Caco-2 (cell line): ENCODE data around the gene LDHD. TPM values are rescaled to one million over a fixed set of nuclear protein-coding genes. Genes with fewer than 3 reads are reported as not detected.

Source experiments
- BruUV-seq: library from RNA; stranded (reverse); fragments of 400-500 nt; replicated peaks from 2 replicates; lab custom pipeline; 2021; lab: Mats Ljungman, UMichigan
- CTCF ChIA-PET: fragments of 300-600 bp; sonication (Branson Sonifier 250); formaldehyde crosslinking; loops from one replicate; lab custom pipeline; 2022; ENCODE audit warnings: antibody characterized with exemption; lab: Charles Lee
- POLR2A ChIA-PET: fragments of 300-600 bp; sonication (Branson Sonifier 250); formaldehyde crosslinking; loops from one replicate; lab custom pipeline; 2022; ENCODE audit warnings: antibody characterized with exemption; lab: Charles Lee
- DNase-seq, 2 experiments: peaks; one replicate each; pipeline versions ENCODE4 v3.0.0 to v3.0.0-alpha.2; 2020 to 2022
- H3K27me3 ChIP-seq: replicated peaks from 2 replicates; pipeline ENCODE4 v1.6.0; 2011; ENCODE audit warnings: low read length; ENCODE audit not compliant: control insufficient read depth, insufficient read depth
- H3K36me3 ChIP-seq: 2 replicates; pipeline ENCODE4 v1.5.1; 2011; ENCODE audit warnings: low read length; ENCODE audit not compliant: control insufficient read depth, insufficient read depth
- H3K4me1 ChIP-seq: fragments of 250-450 bp; sonication (Bioruptor Pico); 2 replicates; pipeline ENCODE4 v1.5.1; 2020; ENCODE audit warnings: mild to moderate bottlenecking
- H3K4me3 ChIP-seq: 2 replicates; pipeline ENCODE4 v1.5.1; 2011; ENCODE audit warnings: low read depth, mild to moderate bottlenecking, control low read depth, low read length
- H3K9me3 ChIP-seq: fragments of 250-450 bp; sonication (Bioruptor Pico); 2 replicates; pipeline ENCODE4 v1.5.1; 2020; ENCODE audit warnings: mild to moderate bottlenecking, moderate library complexity
- H3K27ac Mint-ChIP-seq: one replicate; pipeline ENCODE4 v1.8.0; 2022; ENCODE audit warnings: mixed read lengths; ENCODE audit not compliant: unreplicated experiment
- H3K27me3 Mint-ChIP-seq: one replicate; pipeline ENCODE4 v1.8.0; 2022; ENCODE audit warnings: mixed read lengths; ENCODE audit not compliant: insufficient read depth, unreplicated experiment
- H3K36me3 Mint-ChIP-seq: one replicate; pipeline ENCODE4 v1.8.0; 2022; ENCODE audit warnings: mild to moderate bottlenecking, mixed read lengths; ENCODE audit not compliant: insufficient read depth, unreplicated experiment
- H3K4me1 Mint-ChIP-seq: one replicate; pipeline ENCODE4 v1.8.0; 2022; ENCODE audit warnings: low read depth, mixed read lengths; ENCODE audit not compliant: unreplicated experiment
- H3K4me3 Mint-ChIP-seq: one replicate; pipeline ENCODE4 v1.8.0; 2022; ENCODE audit warnings: mild to moderate bottlenecking, moderate library complexity, mixed read lengths; ENCODE audit not compliant: unreplicated experiment
- H3K9me3 Mint-ChIP-seq: one replicate; pipeline ENCODE4 v1.8.0; 2022; ENCODE audit warnings: mixed read lengths; ENCODE audit not compliant: unreplicated experiment
- CTCF ChIP-seq, 2 experiments: fragments of 200-600 bp in 1 of 2; IDR thresholded peaks; 1 replicate in 1 of 2; 2 replicates in 1 of 2; pipeline versions ENCODE4 v1.5.1 to v1.8.0; 2011 to 2022; ENCODE audit warnings: antibody characterized with exemption in 1 of 2, control low read depth in 1 of 2, inconsistent platforms in 1 of 2, low read depth in 1 of 2, low read length in 1 of 2, mild to moderate bottlenecking in 1 of 2, moderate library complexity in 1 of 2; ENCODE audit not compliant: insufficient read depth in 1 of 2, severe bottlenecking in 1 of 2, unreplicated experiment in 1 of 2
- intact Hi-C: fragments of 100-400 bp; cut with micrococcal nuclease; formaldehyde crosslinking; loops from one replicate; pipeline ENCODE4 v1.10.0; 2022; ENCODE audit not compliant: unreplicated experiment
- total RNA-seq: library from RNA; stranded (reverse); gene quantifications from 2 replicates; pipeline ENCODE4 v1.2.3, GENCODE V29; 2022

LDHD gene
- total RNA-seq, 1 experiment from 2014 or later = 4.1 TPM

GRCh38 chr16:75138636-75139035 lies 22.1 kb upstream of the LDHD start:
- POLR2A ChIA-PET = no interaction called here
- H3K4me3 Mint-ChIP-seq = no peak overlapping the region
- peak in 1 of 2 experiments; percentile 13 for DNase-seq
- no peaks in the 10 kb centered on the region for H3K9me3 Mint-ChIP-seq
- H3K4me1 Mint-ChIP-seq = no peaks in the 10 kb centered on the region
- peaks cover 5% of the 10 kb centered on the region for H3K36me3 Mint-ChIP-seq
- Histone ChIP-seq H3K27me3 (no peaks in the 10 kb centered on the region), H3K36me3 (peaks cover 1% of the 10 kb centered on the region; the same call in 1 of the 2 replicates), H3K4me1 (no peaks in the 10 kb centered on the region), H3K9me3 (peaks cover 6% of the 10 kb centered on the region; the same call in 1 of the 2 replicates), H3K4me3 (no peak overlapping the region)
- CTCF ChIA-PET = no interaction called here
- intact Hi-C loops = no loop called here
- no peak overlapping the region for H3K27ac Mint-ChIP-seq
- no peak for TF ChIP-seq CTCF (IDR thresholded peaks at IDR 0.05; ENCODE audit: insufficient read depth in 1 of 2, low read depth in 1 of 2, low read length in 1 of 2, severe bottlenecking in 1 of 2, unreplicated experiment in 1 of 2)
- H3K27me3 Mint-ChIP-seq = no peaks in the 10 kb centered on the region
- no TSS peak for BruUV-seq

- Mint-ChIP-seq H3K27me3 (no peaks in the 10 kb centered on the region), H3K4me1 (no peaks in the 10 kb centered on the region), H3K9me3 (no peaks in the 10 kb centered on the region), H3K36me3 (peaks cover 9% of the 10 kb centered on the region), H3K4me3 (no peak overlapping the region), H3K27ac (no peak overlapping the region)
- Histone ChIP-seq H3K4me3 (no peak overlapping the region), H3K36me3 (peaks cover 1% of the 10 kb centered on the region; the same call in 1 of the 2 replicates), H3K4me1 (no peaks in the 10 kb centered on the region), H3K27me3 (no peaks in the 10 kb centered on the region), H3K9me3 (peaks cover 6% of the 10 kb centered on the region; the same call in 1 of the 2 replicates)
- TF ChIP-seq CTCF (IDR thresholded peaks at IDR 0.05; ENCODE audit: insufficient read depth in 1 of 2, low read depth in 1 of 2, low read length in 1 of 2, severe bottlenecking in 1 of 2, unreplicated experiment in 1 of 2) = no peak
- intact Hi-C loops = no loop called here
- BruUV-seq = no TSS peak
- CTCF ChIA-PET = no interaction called here
- POLR2A ChIA-PET = no interaction called here
- DNase-seq = peak in 1 of 2 experiments; percentile 1
Observed at GRCh38 chr16:75138233-75138632, 21.7 kb upstream of the LDHD start.

- peaks cover 45% of the 10 kb centered on the region for H3K4me1 ChIP-seq
- no TSS peak for BruUV-seq
- H3K4me3 ChIP-seq = no peak overlapping the region
- no peaks in the 10 kb centered on the region for H3K9me3 Mint-ChIP-seq
- intact Hi-C loops = loop anchor here (2.0 kb wide), 1 partner anchor 268 kb away; no protein-coding TSS in a partner anchor
- peak in 1 of 2 experiments; percentile 25 for DNase-seq
- no peak overlapping the region for H3K27ac Mint-ChIP-seq
- H3K9me3 ChIP-seq = no peaks in the 10 kb centered on the region
- peaks cover 26% of the 10 kb centered on the region for H3K4me1 Mint-ChIP-seq
- no peaks in the 10 kb centered on the region for H3K27me3 Mint-ChIP-seq
- H3K36me3 Mint-ChIP-seq = peaks cover 6% of the 10 kb centered on the region
- no peaks in the 10 kb centered on the region for H3K27me3 ChIP-seq
- no peak for TF ChIP-seq CTCF (IDR thresholded peaks at IDR 0.05; ENCODE audit: insufficient read depth in 1 of 2, low read depth in 1 of 2, low read length in 1 of 2, severe bottlenecking in 1 of 2, unreplicated experiment in 1 of 2)
- POLR2A ChIA-PET = no interaction called here
- no peak overlapping the region for H3K4me3 Mint-ChIP-seq
- H3K36me3 ChIP-seq = peaks cover 3% of the 10 kb centered on the region
- CTCF ChIA-PET = interaction anchor here (1.0 to 2.3 kb wide), 6 partner anchors 12 to 419 kb away, joined by 3 to 17 read pairs (median 4); no protein-coding TSS in a partner anchor
Observed at GRCh38 chr16:75131081-75131480, 14.5 kb upstream of the LDHD start.
